HPDE6-E6E7 (cell line): ENCODE results near the gene HTR3E.

ENCODE experiments used
- DNase-seq: peaks from one replicate; pipeline ENCODE4 v3.0.0; 2011; ENCODE audit warnings: missing footprints; ENCODE audit errors: extremely low spot score

Gene HTR3E

DNA sequence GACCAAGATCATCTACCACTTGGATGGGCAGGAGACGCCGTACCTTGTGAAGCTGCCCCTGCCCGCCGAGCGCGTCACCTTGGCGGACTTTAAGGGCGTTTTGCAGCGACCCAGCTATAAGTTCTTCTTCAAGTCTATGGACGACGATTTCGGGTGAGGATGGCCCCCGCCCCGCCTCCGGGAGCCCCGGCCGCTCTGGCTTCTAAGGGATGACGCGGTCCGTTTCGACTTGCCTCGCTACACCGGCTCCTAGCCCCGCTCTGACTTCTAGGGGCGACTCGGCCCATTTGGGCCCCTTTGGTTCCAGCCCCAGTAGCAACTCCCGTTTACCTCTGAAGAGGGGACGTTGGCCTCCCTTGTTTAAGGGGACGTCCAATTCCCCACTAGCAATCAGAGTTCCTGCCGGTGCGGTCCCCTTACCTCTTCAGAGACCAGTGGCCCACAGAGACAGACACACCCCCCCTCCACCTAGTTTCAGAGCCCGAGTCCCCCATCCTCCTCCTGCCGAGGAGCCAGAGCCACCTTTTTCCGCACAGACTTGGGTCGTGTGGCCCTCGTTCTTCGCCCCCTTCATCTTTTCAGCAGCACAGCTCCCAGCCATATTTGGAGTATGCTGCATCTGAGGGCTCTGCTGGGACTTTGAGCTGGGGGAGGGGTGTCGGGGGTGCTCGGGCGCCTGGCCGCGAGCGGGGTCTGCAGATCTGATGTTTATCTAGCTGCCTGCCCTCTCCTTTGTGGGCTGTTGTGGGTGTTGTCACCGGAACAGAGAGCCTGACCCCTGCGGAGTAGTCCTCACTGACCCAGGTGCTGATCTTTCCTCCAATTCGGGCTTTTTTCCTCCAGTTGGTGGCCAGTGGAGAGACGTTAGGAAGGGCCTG lies 59.0 kb downstream of the HTR3E start:
- no peak for DNase-seq

GRCh38 chr3:184156522-184156955 lies 59.7 kb downstream of the HTR3E start:
- DNase-seq, result no peak
